Measurements from ENCODE around the gene C16orf95.

- TF ChIP-seq HNF4A (conservative IDR thresholded peaks at IDR 0.05) = no peak
- no peak for TF ChIP-seq CTCF (IDR thresholded peaks at IDR 0.05; ENCODE audit: low read depth, low read length, missing input control)
- no peak for TF ChIP-seq RXRA (IDR thresholded peaks at IDR 0.05)
- TF ChIP-seq YY1 (IDR thresholded peaks at IDR 0.05) = no peak
These were observed 38.0 kb downstream of the C16orf95 start for GRCh38 chr16:87279094-87279658.

All from liver (tissue), 3 donors.